ENCODE data around the gene RACK1.
"Not testable (repeated sequence)": the region's sequence is repeated elsewhere in the genome, so short reads cannot be mapped to it uniquely, and the experiment has no call there.

Gene RACK1

DNA sequence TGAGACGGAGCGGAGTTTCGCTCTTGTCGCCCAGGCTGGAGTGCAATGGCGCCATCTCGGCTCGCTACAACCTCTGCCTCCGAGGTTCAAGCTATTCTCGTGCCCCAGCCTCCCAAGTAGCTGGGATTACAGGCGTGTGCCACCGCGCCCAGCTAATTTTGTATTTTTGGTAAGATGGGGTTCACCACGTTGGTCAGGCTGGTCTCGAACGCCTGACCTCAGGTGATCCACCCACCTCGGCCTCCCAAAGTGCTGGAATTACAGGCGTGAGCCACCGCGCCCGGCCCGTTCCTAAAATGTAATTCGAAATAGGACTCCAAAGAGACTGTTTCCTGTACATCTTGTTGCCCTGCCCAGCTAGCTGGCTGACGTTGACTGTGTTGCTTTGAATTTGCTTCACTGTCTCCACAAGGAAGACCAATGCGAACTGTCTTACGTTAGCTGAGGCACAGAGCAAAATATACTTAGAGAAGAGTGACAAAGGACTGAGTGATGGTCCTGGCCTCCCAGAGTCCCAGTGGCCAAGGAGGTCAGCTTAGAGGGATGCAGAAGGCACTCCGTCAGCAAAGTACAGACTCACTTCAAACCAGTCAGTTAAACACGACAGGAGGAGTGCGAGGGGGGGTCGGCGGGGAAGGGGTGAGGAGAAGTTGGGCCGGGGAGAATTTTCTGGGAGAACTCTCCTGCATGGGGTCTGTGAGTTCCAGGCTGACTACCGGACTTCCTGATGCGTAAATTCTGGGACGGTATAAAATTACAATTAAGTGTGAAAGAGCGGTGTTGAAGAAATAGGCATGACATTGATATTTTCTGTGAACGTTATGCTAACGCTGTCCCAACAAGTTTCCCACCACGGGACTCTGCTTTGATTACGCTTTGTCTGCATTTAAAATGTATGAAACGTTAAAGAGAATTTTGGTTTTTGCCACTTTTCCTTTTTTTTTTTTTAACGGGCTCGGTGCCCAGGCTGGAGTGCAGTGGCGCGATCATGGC is 27.4 kb downstream of the RACK1 start:
- POLR2A ChIA-PET = interaction anchor here (0.6 to 1.8 kb wide), 10 partner anchors 9 to 48 kb away, joined by 3 to 8 read pairs (median 4); partner anchors contain the start of gene TRIM7
- CTCF ChIA-PET = interaction anchor here (0.6 to 0.9 kb wide), 3 partner anchors 9 to 123 kb away, joined by 3 to 5 read pairs (median 4); no protein-coding TSS in a partner anchor
- DNase-seq (ENCODE audit: extremely low spot score) = no peak
- TF ChIP-seq SUZ12 (IDR thresholded peaks at IDR 0.05) = no peak
- TF ChIP-seq, protein P1, sequence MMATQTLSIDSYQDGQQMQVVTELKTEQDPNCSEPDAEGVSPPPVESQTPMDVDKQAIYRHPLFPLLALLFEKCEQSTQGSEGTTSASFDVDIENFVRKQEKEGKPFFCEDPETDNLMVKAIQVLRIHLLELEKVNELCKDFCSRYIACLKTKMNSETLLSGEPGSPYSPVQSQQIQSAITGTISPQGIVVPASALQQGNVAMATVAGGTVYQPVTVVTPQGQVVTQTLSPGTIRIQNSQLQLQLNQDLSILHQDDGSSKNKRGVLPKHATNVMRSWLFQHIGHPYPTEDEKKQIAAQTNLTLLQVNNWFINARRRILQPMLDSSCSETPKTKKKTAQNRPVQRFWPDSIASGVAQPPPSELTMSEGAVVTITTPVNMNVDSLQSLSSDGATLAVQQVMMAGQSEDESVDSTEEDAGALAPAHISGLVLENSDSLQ (IDR thresholded peaks at IDR 0.05) = peak; percentile 63

GRCh38 chr5:181214249-181214648 is 29.5 kb downstream of the RACK1 start:
- CTCF ChIA-PET; POLR2A ChIA-PET; DNase-seq (ENCODE audit: extremely low spot score): not testable (repeated sequence)
- 0 out of 2 replicates have a peak, but pooled peaks have one; percentile 17 for TF ChIP-seq ZNF384 (IDR thresholded peaks at IDR 0.05)

DNA sequence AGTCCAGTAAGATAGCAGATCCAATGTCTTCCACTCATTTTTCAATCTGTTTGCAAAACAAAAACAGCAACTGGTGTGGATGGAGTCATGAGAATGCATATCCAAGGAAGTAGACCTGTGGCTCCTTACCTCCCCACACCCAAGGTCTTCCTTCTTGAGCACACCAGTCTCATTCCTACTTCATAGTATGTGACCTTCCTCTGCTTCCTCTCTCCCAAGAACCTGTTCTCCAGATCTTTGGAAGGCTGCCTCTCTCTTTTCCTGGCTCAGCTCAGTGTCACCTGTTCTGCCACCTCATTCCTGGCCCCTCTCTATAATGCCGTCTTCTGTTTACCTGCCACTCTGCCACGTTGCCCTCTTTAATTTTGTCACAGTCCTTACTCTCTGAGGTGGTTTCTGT is 30.8 kb downstream of the RACK1 start:
- ChIA-PET CTCF (interaction anchor here (0.7 to 1.1 kb wide), 2 partner anchors 28 to 43 kb away, joined by 3 to 4 read pairs; no protein-coding TSS in a partner anchor), POLR2A (interaction anchor here (0.6 to 1.7 kb wide), 2 partner anchors 11 to 28 kb away, joined by 3 to 6 read pairs; no protein-coding TSS in a partner anchor)
- no peak for DNase-seq (ENCODE audit: extremely low spot score)
- TF ChIP-seq HDGF (IDR thresholded peaks at IDR 0.05; ENCODE audit: borderline replicate concordance) = no peak
- no peak for TF ChIP-seq CTBP1 (IDR thresholded peaks at IDR 0.05; ENCODE audit: borderline replicate concordance)
- no peak for TF ChIP-seq ARNT (IDR thresholded peaks at IDR 0.05)
- TF ChIP-seq SUZ12 (IDR thresholded peaks at IDR 0.05) = no peak
- no peak for TF ChIP-seq FOXA1 (IDR thresholded peaks at IDR 0.05)
- no peak for TF ChIP-seq FOXK2 (IDR thresholded peaks at IDR 0.05)
- TF ChIP-seq NFRKB (IDR thresholded peaks at IDR 0.05) = no peak
- no peak for TF ChIP-seq ELF4 (IDR thresholded peaks at IDR 0.05)
- TF ChIP-seq BHLHE40 (IDR thresholded peaks at IDR 0.05; ENCODE audit: borderline replicate concordance) = no peak
- TF ChIP-seq FOXM1 (IDR thresholded peaks at IDR 0.05; ENCODE audit: borderline replicate concordance) = no peak
- no peak for TF ChIP-seq ZNF384 (IDR thresholded peaks at IDR 0.05)
- TF ChIP-seq TARDBP (IDR thresholded peaks at IDR 0.05) = no peak
- TF ChIP-seq LEF1 (IDR thresholded peaks at IDR 0.05; ENCODE audit: borderline replicate concordance) = no peak
- TF ChIP-seq, protein P1 (IDR thresholded peaks at IDR 0.05) = no peak
- TF ChIP-seq L3MBTL2 (conservative IDR thresholded peaks at IDR 0.05) = no peak
- no peak for TF ChIP-seq SP1 (IDR thresholded peaks at IDR 0.05)

DNA sequence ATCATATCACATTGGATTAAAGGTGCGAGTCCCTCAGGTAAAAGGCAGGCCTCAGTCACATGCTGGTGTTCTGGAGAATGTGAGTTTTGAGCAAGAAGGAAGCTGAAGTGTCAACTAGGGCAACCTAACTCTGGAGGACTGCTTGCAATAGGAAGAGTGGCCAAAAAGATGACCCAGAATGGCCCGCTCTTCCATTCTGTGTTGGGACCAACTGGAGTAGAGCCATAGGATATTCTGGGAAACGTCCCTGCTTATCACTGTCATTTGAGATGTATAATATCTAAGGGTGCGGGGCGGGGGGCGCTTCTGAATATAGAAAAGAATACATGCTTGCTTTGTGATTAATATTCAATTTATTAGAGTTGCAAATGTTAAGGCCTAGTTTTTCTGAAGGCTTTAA is 31.6 kb downstream of the RACK1 start:
- POLR2A ChIA-PET = interaction anchor here (1.0 to 1.7 kb wide), 2 partner anchors 28 to 32 kb away, joined by 3 to 6 read pairs; no protein-coding TSS in a partner anchor
- CTCF ChIA-PET = interaction anchor here (1.1 kb wide), 1 partner anchor 27 kb away, joined by 4 read pairs; no protein-coding TSS in a partner anchor
- no peak for TF ChIP-seq SP1 (IDR thresholded peaks at IDR 0.05)
- TF ChIP-seq TARDBP (IDR thresholded peaks at IDR 0.05) = no peak
- TF ChIP-seq ZNF384 (IDR thresholded peaks at IDR 0.05) = no peak
- no peak for TF ChIP-seq HDGF (IDR thresholded peaks at IDR 0.05; ENCODE audit: borderline replicate concordance)
- no peak for TF ChIP-seq BHLHE40 (IDR thresholded peaks at IDR 0.05; ENCODE audit: borderline replicate concordance)
- no peak for TF ChIP-seq L3MBTL2 (conservative IDR thresholded peaks at IDR 0.05)
- TF ChIP-seq LEF1 (IDR thresholded peaks at IDR 0.05; ENCODE audit: borderline replicate concordance) = no peak
- no peak for TF ChIP-seq FOXK2 (IDR thresholded peaks at IDR 0.05)
- TF ChIP-seq CTBP1 (IDR thresholded peaks at IDR 0.05; ENCODE audit: borderline replicate concordance) = no peak
- no peak for TF ChIP-seq FOXM1 (IDR thresholded peaks at IDR 0.05; ENCODE audit: borderline replicate concordance)
- TF ChIP-seq ELF4 (IDR thresholded peaks at IDR 0.05) = no peak
- TF ChIP-seq, protein P1 (IDR thresholded peaks at IDR 0.05) = no peak
- no peak for TF ChIP-seq ARNT (IDR thresholded peaks at IDR 0.05)
- no peak for TF ChIP-seq NFRKB (IDR thresholded peaks at IDR 0.05)
- TF ChIP-seq SUZ12 (IDR thresholded peaks at IDR 0.05) = no peak
- no peak for TF ChIP-seq FOXA1 (IDR thresholded peaks at IDR 0.05)
- no peak for DNase-seq (ENCODE audit: extremely low spot score)

GRCh38 chr5:181211208-181211607 is 32.5 kb downstream of the RACK1 start:
- no peak for DNase-seq (ENCODE audit: extremely low spot score)
- TF ChIP-seq ZNF384 (IDR thresholded peaks at IDR 0.05) (no peak), HDGF (IDR thresholded peaks at IDR 0.05; ENCODE audit: borderline replicate concordance) (no peak), CTBP1 (IDR thresholded peaks at IDR 0.05; ENCODE audit: borderline replicate concordance) (no peak), FOXM1 (IDR thresholded peaks at IDR 0.05; ENCODE audit: borderline replicate concordance) (no peak), SUZ12 (IDR thresholded peaks at IDR 0.05) (no peak), L3MBTL2 (conservative IDR thresholded peaks at IDR 0.05) (no peak), BHLHE40 (IDR thresholded peaks at IDR 0.05; ENCODE audit: borderline replicate concordance) (no peak), FOXA1 (IDR thresholded peaks at IDR 0.05) (no peak), FOXK2 (IDR thresholded peaks at IDR 0.05) (no peak), ELF4 (IDR thresholded peaks at IDR 0.05) (no peak), LEF1 (IDR thresholded peaks at IDR 0.05; ENCODE audit: borderline replicate concordance) (no peak), ARNT (IDR thresholded peaks at IDR 0.05) (no peak), TARDBP (IDR thresholded peaks at IDR 0.05) (no peak), SP1 (IDR thresholded peaks at IDR 0.05) (no peak), NFRKB (IDR thresholded peaks at IDR 0.05) (no peak)
- ChIA-PET CTCF (no interaction called here), POLR2A (interaction anchor here (1.0 to 1.8 kb wide), 3 partner anchors 12 to 33 kb away, joined by 3 to 8 read pairs (median 6); partner anchors contain the start of gene TRIM41)

- POLR2A ChIA-PET = interaction anchor here (1.5 to 1.8 kb wide), 2 partner anchors 13 to 19 kb away, joined by 6 to 8 read pairs; partner anchors contain the start of gene TRIM41
Observed at GRCh38 chr5:181210698-181211097, 33.0 kb downstream of the RACK1 start.

More at GRCh38 chr5:181210698-181211097, 33.0 kb downstream of the RACK1 start:
- CTCF ChIA-PET; DNase-seq (ENCODE audit: extremely low spot score): not testable (repeated sequence)
